Panc1 (cell line): ENCODE data around the gene ZNF239.

Experiments
- POLR2AphosphoS5 ChIP-seq: IDR thresholded peaks from 2 replicates; pipeline ENCODE4 v1.6.1; 2012; ENCODE audit warnings: mild to moderate bottlenecking, low read depth, low read length, moderate library complexity
- SIN3A ChIP-seq: IDR thresholded peaks from 2 replicates; pipeline ENCODE4 v1.6.1; 2012; ENCODE audit warnings: low read depth, mild to moderate bottlenecking, low read length, moderate library complexity, borderline replicate concordance; ENCODE audit not compliant: insufficient read depth
- TCF7L2 ChIP-seq: IDR thresholded peaks from 2 replicates; pipeline ENCODE4 v1.6.1; 2011; ENCODE audit warnings: mild to moderate bottlenecking, low read depth, low read length, inconsistent platforms
- TF ChIP-seq, protein P1 (sequence below): fragments of 450-650 bp; IDR thresholded peaks from 2 replicates; pipeline ENCODE4 v1.5.1; 2017; ENCODE audit warnings: mild to moderate bottlenecking
- TF ChIP-seq, protein P2 (sequence below), 2 experiments: IDR thresholded peaks; 2 replicates each; pipeline ENCODE4 v1.6.1; 2011 to 2012; ENCODE audit warnings: low read depth in 2 of 2, control low read depth in 1 of 2, low read length in 1 of 2, mild to moderate bottlenecking in 1 of 2, moderate library complexity in 1 of 2; ENCODE audit not compliant: insufficient read depth in 1 of 2

DNA sequence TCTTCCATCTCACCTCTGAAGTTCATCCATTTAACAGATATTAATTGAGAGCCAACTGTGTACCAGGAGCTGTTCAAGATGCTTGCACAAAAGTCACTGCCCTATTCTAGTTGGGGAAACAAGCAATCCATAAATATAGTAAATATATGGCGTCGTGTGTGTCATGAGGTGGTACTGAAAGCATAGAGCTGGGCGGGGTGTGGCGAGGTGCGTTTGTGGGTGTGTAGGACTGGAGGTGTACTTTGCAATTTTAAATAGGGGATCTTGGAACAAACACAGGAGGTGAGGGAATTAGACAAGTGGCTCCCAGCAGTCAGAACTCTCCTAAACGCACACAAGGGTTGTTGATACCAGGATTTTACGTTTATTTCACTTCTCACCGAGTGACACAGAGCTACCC is 490 bp upstream of the ZNF239 start:
- TF ChIP-seq SIN3A (no peak), POLR2AphosphoS5 (no peak), TCF7L2 (no peak)
- TF ChIP-seq, protein P1, sequence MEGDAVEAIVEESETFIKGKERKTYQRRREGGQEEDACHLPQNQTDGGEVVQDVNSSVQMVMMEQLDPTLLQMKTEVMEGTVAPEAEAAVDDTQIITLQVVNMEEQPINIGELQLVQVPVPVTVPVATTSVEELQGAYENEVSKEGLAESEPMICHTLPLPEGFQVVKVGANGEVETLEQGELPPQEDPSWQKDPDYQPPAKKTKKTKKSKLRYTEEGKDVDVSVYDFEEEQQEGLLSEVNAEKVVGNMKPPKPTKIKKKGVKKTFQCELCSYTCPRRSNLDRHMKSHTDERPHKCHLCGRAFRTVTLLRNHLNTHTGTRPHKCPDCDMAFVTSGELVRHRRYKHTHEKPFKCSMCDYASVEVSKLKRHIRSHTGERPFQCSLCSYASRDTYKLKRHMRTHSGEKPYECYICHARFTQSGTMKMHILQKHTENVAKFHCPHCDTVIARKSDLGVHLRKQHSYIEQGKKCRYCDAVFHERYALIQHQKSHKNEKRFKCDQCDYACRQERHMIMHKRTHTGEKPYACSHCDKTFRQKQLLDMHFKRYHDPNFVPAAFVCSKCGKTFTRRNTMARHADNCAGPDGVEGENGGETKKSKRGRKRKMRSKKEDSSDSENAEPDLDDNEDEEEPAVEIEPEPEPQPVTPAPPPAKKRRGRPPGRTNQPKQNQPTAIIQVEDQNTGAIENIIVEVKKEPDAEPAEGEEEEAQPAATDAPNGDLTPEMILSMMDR = no peak
- TF ChIP-seq, protein P2, sequence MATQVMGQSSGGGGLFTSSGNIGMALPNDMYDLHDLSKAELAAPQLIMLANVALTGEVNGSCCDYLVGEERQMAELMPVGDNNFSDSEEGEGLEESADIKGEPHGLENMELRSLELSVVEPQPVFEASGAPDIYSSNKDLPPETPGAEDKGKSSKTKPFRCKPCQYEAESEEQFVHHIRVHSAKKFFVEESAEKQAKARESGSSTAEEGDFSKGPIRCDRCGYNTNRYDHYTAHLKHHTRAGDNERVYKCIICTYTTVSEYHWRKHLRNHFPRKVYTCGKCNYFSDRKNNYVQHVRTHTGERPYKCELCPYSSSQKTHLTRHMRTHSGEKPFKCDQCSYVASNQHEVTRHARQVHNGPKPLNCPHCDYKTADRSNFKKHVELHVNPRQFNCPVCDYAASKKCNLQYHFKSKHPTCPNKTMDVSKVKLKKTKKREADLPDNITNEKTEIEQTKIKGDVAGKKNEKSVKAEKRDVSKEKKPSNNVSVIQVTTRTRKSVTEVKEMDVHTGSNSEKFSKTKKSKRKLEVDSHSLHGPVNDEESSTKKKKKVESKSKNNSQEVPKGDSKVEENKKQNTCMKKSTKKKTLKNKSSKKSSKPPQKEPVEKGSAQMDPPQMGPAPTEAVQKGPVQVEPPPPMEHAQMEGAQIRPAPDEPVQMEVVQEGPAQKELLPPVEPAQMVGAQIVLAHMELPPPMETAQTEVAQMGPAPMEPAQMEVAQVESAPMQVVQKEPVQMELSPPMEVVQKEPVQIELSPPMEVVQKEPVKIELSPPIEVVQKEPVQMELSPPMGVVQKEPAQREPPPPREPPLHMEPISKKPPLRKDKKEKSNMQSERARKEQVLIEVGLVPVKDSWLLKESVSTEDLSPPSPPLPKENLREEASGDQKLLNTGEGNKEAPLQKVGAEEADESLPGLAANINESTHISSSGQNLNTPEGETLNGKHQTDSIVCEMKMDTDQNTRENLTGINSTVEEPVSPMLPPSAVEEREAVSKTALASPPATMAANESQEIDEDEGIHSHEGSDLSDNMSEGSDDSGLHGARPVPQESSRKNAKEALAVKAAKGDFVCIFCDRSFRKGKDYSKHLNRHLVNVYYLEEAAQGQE (IDR thresholded peaks at IDR 0.05; ENCODE audit: insufficient read depth in 1 of 2, low read depth in 2 of 2, low read length in 1 of 2) = no peak
